Activated CD8-positive, alpha-beta memory T cell treated with anti-CD3 and anti-CD28 coated beads for 24 hours (primary cell): ENCODE results near the gene CASP6.
"Not testable (repeated sequence)": the region's sequence is repeated elsewhere in the genome, so short reads cannot be mapped to it uniquely, and the experiment has no call there.

ENCODE experiments used
- DNase-seq: peaks from one replicate; pipeline ENCODE4 v3.0.0-alpha.2; 2020

CASP6 gene

DNA sequence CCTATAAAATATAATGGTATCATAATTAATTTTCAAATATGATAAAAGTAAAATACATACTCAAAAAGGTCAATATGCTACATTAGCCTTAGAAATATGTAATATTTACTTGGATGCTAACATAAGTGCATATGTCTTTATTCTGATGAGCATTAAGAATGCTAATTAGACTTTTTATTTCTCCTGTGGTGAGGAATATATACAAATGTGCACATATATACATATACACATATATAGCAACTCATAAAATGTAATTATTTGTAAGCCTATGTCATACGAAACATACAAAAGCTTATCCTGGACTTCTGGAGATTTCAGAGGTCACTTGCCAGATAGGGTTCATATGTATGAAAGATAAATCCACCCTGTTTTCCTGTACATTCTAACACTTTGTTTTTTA lies 15.5 kb upstream of the CASP6 start:
- no peak for DNase-seq

DNA sequence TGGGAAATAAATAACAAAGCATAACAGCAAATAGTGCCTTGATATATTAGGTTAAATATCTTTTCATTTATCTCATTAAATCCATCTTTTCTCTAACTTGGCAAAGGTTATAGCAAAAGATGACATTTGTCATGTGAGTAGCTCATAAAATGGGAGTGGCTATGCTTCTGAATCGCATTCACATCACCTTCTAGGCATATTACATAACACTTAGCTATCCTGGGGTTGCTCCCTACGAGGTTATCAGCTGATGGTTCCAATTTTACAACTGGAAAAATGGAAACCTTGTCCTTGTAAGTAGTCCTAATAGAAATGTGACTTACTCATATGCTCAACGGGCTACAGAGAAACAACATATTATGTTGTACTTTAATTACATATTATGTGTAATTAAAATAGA lies 10.3 kb upstream of the CASP6 start:
- DNase-seq = no peak

DNA sequence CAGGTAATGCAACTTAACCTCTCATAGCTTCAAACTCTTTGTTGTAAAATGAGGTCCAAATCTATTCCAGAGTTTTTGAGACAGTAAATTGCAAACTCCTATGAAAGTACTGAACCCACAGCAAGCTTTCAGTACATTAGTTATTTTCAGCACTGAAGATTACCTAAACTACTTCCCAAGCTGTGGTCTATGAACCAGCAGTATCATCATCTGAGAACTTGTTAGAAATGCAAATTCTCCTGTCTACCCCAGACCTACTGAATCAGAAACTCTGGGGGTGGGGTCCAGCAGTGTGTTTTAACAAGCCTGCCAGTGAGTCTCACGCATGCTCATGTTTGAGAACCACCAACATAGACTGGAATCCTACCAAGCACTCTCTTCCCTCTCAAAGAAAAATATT lies 5.7 kb upstream of the CASP6 start:
- DNase-seq = no peak

DNA sequence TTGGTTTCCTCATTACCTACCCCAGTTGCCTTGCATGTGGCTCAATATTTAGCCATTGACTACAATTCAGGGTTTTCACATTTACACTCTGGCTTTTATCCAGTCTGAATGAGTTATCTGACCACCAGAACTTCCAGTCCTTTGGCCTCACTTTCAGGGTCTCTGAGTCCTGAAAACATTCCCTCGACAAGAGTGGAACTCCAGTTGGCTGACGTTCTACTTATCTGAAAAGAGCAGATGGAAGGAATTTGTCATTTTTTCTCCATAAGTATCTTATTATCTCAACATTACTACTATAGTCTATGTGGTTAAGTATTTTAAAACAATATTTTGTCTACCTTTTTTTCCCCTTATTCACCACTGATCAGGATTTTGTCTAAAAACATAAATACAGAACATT lies 5.2 kb upstream of the CASP6 start:
- no peak for DNase-seq

DNA sequence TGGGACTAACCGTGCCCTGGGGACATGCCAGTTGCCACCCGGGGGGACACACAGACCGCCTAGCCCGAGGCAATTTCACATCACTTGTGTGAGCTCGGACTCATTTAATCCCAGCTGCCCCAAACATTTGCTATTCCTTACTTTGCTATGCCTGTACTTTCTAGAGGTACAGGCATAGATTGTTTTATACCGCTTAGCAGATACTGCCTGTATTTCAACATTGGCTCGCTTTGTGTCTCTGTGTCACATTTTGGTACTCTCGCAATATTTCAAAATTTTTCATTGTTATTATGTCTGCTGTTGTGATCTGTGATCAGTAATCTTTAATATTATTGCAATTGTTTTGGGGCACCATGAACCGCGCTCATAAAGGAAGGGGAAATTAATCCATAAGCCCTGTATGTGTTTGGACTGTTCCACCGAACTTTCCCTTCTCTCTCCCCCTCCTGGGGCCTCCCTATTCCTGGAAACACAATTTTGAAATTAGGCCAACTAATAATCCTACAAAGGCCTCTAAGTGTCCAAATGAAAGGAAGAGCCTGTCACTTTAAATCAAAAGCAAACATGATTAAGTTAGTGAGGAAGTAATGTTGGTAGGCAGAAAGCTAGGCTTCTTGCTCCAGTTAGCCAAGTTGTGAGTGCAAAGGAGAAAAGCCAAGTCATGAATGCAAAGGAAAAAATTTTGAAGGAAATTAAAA lies 568 bp upstream of the CASP6 start:
- no peak for DNase-seq

DNA sequence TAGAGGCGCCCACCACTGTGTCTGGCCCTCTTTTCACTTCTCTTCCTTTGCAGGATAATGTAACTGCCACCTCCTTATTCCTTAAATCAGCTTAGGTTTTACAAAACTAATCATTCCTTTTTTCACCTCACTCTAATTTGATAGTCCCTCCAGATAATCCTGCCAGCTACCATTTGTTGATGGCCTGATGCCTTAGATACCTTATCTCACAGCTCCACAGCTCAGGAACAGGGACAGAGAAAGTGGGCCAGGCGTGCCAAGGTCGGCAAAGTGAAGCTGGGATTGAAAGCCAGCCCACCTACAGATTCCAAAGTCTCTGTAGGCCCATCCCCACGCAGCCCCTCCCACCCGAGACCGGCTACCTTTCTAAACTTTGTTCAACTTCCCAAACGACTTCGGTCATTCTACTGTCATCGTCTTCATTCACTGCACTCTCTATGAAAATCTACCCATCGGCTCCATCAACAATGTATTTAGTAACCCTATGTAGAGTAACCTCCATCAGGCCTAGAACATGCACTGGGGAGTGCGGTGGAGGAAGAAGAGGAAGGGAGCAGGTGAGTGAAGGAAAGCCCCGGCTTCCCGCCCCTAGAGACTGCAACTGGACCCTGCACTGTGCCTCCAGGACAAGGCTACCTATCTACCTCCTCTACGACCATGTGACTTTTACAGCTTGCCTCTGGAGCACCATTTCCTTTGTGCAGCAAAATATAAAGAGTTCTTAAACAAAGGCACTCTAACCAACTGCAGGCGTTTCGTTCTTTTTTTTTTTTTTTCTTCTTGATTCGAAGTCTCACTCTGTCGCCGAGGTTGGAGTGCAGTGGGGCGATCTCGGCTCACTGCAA lies 1.5 kb downstream of the CASP6 start:
- DNase-seq = no peak

DNA sequence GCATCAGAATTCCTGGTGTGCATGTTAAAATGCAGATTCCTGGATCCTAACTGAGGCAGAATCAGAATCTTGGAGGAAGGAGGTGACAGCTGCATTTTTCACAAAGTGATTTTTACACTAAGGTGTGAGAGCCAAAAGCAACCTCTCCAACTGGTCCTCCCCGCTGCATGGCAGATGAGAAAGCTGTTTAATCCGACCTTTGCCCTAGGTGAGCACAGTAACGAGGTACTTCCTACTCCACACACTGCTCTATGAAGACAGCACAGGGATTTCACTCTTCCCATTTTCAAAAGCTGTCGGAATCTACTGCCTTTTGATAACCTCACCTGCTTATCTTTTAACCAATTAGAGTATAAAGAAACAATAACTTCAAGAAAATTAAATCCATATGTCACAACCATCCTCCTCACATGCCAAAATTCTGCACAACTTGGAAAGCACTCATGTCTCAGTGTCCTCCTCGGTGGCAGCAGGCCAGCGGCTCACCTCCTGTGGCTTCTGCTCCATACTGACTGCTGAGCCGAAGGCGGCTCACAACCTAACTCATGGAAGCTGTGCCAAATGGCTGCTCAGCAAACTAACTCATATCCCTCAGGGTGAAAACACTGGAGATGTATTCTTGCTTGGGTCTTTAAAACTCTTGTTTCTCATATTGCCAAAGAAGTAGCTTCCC lies 3.6 kb downstream of the CASP6 start:
- no peak for DNase-seq

DNA sequence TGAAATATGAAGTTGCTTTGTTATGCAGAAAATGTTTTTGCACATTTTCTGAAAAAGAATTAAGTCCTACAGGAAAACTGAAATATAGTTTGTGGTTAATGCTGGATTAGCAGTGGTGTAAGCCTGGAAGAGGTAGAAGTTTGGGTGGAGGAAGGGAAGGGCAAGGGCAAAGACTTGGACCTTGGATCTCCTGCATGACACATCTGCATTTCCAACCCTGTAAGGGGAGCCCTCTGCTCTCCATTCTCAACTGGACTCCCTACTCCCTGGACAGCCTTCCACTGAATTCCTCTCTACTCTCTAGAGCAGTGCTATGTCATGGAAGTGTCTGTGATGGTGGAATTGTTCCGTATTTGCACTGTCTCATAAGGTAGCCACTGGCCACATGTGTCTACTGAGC lies 4.6 kb downstream of the CASP6 start:
- DNase-seq = no peak

DNA sequence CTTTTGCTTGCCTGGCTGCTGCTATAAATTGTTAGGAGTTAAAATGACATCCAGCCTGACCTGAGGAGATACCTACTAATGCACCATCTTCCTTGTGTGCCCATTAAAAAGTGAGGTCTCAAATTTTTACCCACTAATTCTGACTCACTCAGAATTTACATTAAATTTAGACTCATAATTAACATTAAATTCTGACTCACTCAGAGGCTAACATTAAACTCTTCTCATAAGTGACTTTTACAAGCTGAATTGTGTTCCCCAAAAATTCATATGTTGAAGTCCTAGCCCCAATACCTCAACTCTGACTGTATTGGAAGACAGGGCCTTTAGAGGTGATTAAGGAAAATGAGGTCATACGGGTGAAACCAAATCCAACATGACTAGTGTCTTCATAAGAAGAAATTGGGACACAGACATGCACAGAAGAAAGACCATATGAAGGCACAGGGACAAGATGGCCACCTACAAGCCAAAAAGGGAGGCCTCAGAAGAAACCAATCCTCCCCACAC lies 11.8 kb downstream of the CASP6 start:
- no peak for DNase-seq

DNA sequence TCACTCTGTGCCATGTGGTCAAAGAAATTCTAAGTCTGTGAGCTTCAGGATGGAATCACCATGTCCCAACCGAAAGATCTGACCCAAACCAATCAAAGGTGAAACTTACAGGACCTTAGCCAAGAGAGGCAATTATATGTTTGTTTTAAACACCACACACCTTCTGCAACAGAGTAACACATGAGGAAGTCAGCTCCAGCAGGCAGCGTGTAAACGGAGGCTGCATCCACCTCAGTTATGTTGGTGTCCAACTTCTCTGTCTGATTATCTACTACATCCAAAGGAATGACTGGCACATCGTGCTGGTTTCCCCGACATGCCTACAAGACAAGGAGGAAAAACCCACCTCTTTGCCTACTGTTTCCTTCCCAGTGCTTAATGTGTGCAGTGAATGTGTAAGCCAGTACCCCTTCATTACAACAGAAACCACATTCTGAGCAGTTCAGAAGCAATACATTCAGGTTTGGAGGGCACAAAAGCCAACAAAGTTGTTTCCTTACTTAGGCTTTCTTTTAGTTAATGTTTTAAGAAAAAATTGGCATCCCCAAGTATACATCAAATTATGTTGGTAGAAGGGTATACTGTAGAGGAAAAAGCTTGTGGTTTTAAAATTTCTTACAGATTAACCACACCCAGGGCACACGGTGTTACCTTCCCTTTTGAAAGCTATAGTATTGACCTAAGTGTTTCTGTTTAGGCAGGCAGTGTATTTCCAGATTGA lies 12.4 kb downstream of the CASP6 start:
- DNase-seq = no peak

DNA sequence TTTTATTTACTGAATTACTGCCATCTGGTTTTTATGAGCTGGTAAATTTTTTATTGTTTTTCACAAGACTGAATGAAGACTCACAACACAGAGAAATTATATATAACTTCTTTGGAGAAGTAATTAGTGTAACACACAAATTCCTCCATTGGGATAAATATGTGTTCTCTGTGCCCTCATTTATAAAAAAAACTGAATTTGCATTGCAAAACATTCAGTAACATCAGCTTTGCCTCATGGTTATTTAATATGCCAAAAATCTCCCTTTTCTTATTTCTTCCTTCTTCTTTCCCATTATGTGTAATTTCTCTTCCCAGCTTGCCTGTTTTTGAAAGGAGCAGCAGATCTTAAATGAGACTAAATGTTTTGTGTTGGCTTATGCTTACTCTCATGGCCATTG lies 18.5 kb downstream of the CASP6 start:
- DNase-seq = no peak

DNA sequence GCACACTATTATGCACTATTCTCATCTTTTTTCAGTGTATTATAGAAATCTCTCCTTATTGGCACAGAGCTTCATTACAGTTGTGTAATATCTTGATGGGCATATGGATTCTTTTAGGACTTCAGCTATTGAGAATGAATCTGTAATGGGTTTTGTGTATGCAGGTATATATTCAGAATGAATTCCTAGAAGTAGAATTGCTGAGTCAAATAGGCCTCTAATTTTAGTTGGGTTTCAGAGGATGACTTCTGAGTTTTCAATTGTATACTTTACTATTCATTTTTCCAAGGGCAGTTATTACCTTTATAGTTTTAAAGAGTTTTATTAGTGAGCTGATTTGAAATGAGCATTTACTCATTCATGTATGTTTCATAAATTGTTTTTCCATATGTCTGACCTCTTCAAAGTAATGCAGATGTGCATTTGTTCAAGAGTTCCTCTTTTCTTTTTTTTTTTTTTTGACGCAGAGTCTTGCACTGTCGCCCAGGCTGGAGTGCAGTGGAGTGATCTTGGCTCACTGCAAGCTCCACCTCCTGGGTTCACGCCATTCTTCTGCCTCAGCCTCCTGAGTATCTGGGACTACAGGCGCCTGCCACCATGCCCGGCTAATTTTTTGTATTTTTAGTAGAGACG lies 19.5 kb downstream of the CASP6 start:
- DNase-seq = no peak

DNA sequence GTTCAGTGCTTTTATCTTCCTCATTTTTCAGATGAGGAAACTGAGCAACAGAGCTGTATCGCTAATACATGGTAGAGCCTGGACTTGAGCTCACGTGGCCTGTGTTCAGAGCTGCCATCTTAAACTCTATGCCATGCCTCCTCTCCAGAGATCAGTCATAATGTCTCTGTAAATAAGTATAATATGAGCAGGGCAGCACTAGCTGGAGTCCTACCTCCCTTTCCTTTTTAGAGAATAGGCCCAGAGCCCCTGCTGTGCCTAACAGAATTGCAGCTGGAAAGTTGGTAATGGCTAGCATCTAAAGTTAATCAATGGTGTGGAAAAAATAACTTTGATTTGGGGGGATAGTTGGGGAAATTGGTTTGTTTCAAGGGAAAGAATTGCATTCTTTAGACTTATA lies 20.4 kb downstream of the CASP6 start:
- DNase-seq = no peak

DNA sequence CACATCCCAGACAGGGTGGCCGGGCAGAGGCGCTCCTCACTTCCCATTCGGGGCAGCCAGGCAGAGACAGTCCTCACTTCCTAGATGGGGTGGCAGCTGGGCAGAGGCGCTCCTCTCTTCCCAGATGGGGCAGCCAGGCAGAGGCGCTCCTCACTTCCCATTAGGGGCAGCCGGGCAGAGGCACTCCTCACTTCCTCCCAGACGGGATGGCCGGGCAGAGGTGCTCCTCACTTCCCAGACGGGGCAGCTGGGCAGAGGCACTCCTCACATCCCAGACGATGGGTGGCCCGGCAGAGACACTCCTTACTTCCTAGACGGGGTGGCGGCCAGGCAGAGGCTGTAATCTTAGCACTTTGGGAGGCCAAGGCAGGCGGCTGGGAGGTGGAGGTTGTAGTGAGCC lies 24.3 kb downstream of the CASP6 start:
- not testable (repeated sequence) for DNase-seq

DNA sequence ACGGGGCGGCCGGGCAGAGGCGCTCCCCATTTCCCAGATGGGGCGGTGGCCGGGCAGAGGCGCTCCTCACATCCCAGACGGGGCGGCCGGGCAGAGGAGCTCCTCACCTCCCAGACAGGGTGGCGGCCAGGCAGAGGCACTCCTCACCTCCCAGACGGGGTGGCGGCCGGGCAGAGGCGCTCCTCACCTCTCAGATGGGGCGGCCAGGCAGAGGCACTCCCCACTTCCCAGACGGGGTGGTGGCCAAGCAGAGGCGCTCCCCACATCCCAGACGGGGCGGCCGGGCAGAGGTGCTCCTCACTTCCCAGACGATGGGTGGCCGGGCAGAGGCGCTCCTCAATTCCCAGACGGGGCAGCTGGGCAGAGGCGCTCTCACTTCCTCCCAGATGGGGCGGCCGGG lies 24.8 kb downstream of the CASP6 start:
- DNase-seq = not testable (repeated sequence)

DNA sequence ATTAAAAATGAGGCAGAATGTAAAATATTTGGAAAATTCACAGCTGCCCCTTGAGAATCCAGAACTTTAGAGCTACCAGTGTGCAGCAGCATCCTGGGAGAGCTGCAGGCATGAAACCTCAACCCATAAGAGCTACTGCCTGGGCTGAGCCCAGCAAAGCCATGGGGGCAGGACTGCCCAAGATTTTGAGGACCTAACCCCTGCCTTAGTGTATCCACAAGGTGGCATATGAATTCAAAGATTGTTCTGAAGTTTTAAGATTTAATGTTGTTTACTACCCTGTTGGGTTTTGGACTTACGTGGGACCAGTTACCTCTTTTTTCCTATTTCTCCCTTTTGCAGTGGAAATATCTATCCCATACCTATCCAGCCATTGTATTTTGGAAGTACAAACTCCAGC lies 26.4 kb downstream of the CASP6 start:
- DNase-seq = no peak

DNA sequence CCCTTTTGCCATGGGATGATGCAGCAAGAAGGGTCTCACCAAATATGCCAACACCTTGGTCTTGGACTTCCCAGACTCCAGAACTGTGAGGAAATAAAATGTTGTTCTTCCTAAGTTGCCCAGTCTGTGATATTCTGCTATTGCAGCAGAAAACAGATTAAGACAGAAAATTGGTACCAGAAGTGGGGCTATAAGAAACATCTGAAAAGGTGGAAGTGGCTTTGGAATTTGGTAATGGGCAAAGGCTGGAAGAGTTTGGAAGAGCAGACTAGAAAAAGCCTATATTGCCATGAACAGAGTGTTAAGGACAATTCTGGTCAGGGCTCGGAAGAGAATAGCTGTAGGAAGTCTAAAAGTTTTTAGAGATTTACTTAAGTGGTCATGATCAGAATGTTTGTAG lies 27.4 kb downstream of the CASP6 start:
- DNase-seq = no peak

DNA sequence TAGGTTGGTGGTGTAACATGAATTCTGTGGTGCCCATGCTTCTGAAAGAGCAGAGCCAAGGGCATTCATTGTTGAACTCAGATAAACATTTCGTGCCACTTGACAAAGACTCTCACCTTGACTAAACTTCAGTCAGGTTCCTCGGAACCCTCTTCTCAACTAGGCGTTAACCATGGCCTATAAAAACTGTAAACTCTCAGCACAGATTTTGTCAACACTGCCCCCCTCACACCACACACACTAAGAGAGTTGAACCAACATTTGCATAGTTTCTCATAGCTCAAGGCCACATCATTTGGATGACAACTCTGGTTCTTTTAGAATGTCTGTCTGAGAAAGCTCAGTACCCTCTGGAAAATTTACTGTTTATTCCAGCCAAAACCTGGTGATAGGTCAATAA lies 28.1 kb downstream of the CASP6 start:
- DNase-seq = no peak

DNA sequence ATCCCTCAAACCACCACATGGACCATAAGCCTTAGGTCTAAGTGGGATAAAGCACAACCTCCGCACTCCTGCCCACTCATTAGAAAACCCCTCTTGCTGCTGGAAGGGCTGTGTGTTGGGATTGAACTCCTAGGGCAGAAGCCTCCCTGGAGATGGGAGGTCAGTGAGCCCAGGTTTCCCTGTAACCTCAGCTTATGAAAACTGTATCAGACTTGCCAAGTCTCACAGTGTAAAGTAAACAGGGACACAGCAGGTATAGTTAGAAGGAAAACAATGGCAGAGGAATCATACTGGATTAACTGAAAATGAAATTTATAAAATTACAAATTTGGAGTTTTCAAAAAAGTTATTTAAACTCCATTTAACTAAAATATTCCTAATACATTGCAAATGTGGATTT lies 29.9 kb downstream of the CASP6 start:
- no peak for DNase-seq

DNA sequence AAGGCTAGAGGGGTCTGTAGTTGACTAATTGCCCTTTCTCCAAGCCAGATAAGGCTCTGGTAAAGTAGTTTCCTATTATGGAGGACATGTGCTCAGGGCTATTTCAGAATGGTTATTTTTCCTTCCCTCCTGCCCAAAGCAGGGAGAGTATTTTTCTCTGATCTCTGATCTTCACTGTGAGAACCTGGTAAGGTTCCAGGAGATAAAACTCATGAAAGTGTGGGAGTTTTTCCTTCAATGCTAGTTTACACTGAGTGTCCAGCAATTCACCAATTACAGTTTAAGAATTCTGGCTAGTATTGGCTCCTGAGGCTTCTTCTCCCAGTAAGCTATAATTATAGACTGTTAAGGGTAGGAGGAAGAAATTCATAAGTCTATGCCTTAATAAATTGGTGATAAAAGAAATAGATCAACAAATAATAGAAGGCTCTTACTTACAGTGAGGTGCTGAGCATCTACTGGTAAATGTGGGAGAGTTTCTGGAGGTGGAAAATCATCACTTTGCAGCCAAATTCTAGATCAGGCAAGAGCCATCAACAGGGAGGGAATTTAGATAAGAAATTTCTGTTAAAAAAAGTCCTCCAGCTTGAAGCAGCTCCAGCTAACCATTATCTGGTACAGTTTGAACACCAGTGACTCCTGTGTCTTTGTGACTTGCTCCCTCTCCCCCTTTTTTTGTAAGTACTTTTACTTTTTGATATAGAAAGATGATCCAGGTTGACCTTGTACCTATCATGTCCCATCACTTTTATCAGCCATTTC lies 30.9 kb downstream of the CASP6 start:
- no peak for DNase-seq

DNA sequence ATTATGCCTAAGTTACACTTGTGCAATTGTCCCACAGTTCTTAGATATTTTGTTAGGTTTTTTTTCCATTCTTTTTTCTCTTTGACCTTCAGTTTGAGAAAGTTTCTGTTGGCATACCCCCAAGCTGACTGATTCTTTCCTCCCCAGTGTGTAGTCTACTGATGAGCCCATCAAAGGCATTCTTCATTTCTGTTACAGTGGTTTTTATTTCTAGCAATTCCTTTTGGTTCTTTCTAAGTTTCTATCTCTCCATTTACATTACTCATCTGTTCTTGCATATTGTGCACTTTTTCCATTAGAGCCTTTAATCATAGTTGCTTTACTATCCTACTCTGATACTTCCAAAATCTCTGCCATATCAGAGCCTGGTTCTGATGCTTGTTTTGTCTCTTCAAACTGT lies 31.9 kb downstream of the CASP6 start:
- no peak for DNase-seq
